OCI-LY1 (cell line): ENCODE measurements around the gene CFI.

Source experiments
- CTCF ChIP-seq: fragments of 200-600 bp; sonication (generic), shearing (Covaris generic); IDR thresholded peaks from 2 replicates; pipeline ENCODE4 v1.5.1; 2017; ENCODE audit warnings: mild to moderate bottlenecking, antibody characterized with exemption, low read length, moderate library complexity, mixed read lengths
- EZH2 ChIP-seq: fragments of 200-600 bp; sonication (generic), shearing (Covaris generic); IDR thresholded peaks from 2 replicates; pipeline ENCODE4 v1.8.0; 2017; ENCODE audit warnings: borderline replicate concordance, mixed run types, mild to moderate bottlenecking, antibody characterized with exemption, low read length, moderate library complexity, mixed read lengths

DNA sequence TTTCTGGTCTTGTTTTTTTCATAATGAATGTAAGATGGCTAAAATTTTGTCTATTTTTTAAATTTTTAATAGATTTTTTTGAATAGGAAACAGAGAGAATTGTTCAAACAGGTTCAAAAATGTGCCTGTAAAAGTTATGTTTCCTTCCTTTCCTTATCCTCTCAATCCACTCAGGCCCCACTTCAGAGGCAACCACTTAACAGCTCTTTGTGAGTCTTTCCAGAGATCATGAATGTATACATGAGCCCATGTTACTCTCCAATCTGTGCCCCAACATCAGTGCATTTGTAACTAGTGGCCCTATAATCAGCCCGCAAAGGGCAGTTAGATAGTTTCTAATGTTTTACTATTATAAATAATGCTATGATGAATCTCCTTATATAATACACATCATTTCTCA, 14.0 kb downstream of the CFI start:
- no peak for TF ChIP-seq CTCF
- TF ChIP-seq EZH2: no peak
